Fibroblast of upper back skin (primary cell): ENCODE measurements around the gene KRTAP4-6.
"Not testable (repeated sequence)": the region's sequence is repeated elsewhere in the genome, so short reads cannot be mapped to it uniquely, and the experiment has no call there.

Source experiments
- DNase-seq: peaks from one replicate; pipeline ENCODE4 v3.0.0-alpha.2; 2013

Gene KRTAP4-6

GRCh38 chr17:41145261-41145660 lies 4.9 kb upstream of the KRTAP4-6 start:
- DNase-seq = no peak

- DNase-seq = no peak
Measured at GRCh38 chr17:41144846-41145245, 4.5 kb upstream of the KRTAP4-6 start.

DNA sequence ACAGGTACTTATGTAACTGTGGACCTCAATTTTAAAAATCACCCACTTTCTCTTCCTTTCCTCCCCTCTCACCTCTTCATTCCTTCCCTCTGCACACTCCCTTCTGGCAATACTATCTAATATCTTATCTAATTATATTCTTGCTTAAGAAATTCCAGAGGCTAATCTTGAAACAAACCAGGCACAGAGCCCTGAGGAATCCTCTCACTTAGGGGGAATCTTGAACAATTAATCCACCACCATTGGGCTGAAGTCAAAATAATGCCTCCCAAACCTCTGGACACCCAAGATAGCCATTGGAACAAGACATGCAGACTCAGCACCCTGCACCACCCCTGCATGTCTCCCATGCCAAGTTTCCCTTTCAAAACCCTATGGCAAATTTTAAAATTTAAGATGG lies 1.0 kb upstream of the KRTAP4-6 start:
- DNase-seq = no peak

GRCh38 chr17:41139865-41140264 lies 479 bp downstream of the KRTAP4-6 start:
- not testable (repeated sequence) for DNase-seq

DNA sequence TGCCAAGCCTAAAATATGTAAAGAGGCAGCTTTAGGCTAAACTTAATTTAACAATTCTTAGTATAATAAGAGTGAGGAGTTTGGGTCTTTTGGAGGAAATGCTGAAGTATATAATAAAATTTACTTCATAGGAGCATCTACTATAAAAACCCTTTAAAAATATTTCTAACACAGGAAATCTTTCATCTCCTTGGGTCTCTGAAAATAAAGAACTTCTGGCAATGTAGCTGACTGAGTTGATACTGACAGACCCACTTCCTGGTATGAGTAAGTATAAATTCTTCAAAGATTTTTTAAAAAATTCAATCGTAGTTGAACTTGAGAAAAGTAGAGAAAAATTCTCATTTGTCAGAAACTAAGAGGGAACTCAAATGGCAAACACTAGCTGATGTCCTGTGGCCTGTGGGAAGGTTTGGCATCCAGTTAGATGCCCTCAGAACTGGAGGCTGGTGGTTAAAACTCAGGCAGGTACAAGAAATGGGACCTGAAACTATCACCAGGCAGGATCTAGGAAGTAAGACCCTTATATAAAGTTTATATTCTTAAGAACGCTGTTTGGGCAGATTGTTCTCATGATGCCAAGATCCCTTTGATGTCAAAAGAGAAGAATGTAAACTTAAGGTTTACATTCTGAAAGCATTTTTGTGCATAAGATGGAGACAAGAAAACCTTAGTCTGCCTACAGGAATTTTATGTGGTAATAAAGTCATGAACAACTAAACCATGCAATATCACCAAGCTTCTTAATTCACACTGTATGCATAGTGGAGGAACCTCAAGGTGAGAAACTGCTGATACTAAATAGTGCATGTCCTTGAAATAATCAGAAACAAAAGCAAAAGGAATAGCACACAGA lies 6.2 kb downstream of the KRTAP4-6 start:
- DNase-seq = peak; percentile 30

DNA sequence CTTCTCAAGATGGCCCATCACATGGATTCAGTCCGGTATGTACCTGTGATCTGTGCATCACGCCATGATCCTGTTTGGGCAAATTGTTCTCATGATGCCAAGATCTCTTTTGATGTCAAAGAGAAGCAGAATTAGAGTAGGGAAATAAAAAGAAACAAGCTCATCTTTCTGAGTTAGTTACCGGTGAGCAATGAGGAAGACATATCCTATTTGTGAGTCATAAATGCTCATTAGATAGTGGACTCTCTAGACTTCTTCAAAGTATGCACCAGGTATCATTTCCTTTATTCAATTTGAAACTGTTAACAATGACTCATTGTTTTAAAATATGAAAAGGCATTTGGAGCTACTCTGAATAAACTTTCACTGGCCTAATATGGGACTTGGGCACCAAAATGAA lies 8.4 kb downstream of the KRTAP4-6 start:
- DNase-seq = peak; percentile 54

GRCh38 chr17:41127371-41127770 lies 13.0 kb downstream of the KRTAP4-6 start:
- DNase-seq = no peak

DNA sequence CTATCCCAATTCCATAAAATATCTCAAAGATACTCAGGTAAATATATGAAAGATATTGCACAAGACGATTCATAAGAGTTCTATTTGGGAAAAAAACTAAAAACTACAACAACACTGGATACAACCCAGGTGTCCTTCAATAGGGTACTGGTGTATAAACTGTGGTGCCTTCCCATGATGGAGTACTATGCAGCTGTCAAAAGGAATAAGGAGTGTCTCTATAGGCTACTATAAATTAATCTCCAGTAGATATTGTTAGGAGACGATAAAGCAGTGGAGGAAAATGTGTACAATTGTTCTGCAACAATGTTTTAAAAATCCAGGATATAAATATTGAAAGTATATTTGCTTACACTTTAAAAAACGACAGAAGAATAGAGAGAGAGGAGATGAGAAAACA lies 13.9 kb downstream of the KRTAP4-6 start:
- DNase-seq = no peak

- DNase-seq = no peak
Measured at GRCh38 chr17:41125064-41125463, 15.3 kb downstream of the KRTAP4-6 start.

DNA sequence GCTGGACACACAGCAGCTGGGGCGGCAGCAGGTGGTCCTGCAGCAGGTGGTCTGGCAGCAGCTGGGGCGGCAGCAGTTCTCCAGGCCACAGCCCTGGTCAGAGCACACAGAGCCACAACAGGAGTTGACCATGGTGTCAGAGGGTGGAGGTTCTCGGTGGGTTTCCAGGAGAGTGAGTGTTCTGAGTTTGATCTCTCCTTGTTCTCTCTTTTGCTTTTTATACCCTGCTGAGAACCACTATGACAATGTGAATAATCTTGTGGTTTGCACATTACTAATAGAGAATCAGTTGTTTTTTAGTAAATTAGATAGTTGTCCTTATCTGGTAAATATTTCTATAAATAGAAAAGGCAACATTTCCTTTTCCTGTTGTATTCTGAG lies 16.4 kb downstream of the KRTAP4-6 start, which contains the start of gene KRTAP4-12:
TSS of gene KRTAP4-12 (minus strand) at position 192 of the 381 bp plus-strand sequence. CDS start at position 132, 60 bp downstream.
- DNase-seq = not testable (repeated sequence)

DNA sequence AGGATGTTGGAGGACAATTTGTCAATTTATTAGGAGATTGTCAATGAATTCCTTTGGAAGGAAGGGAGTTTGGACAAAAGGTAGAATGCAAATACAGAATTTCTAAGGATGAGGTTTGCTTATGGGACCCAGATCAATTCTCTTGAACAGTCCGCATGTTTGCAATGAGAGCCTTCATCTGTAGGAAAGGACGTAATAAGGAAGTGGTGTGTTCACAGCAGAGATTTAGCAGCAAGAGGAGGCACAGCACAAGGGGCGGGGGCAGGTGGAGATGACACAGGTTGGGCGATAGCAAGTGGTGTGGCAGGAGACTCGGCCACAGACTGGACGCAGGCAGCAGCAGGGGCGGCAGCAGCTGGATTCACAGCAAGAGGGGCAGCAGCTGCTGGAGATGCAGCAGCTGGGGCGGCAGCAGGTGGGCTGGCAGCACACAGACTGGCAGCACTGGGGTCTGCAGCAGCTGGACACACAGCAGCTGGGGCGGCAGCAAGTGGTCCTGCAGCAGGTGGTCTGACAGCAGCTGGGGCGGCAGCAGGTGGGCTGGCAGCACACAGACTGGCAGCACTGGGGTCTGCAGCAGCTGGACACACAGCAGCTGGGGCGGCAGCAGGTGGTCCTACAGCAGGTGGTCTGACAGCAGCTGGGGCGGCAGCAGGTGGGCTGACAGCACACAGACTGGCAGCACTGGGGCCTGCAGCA lies 16.9 kb downstream of the KRTAP4-6 start:
- not testable (repeated sequence) for DNase-seq

GRCh38 chr17:41121742-41122141 lies 18.6 kb downstream of the KRTAP4-6 start:
- DNase-seq = no peak

DNA sequence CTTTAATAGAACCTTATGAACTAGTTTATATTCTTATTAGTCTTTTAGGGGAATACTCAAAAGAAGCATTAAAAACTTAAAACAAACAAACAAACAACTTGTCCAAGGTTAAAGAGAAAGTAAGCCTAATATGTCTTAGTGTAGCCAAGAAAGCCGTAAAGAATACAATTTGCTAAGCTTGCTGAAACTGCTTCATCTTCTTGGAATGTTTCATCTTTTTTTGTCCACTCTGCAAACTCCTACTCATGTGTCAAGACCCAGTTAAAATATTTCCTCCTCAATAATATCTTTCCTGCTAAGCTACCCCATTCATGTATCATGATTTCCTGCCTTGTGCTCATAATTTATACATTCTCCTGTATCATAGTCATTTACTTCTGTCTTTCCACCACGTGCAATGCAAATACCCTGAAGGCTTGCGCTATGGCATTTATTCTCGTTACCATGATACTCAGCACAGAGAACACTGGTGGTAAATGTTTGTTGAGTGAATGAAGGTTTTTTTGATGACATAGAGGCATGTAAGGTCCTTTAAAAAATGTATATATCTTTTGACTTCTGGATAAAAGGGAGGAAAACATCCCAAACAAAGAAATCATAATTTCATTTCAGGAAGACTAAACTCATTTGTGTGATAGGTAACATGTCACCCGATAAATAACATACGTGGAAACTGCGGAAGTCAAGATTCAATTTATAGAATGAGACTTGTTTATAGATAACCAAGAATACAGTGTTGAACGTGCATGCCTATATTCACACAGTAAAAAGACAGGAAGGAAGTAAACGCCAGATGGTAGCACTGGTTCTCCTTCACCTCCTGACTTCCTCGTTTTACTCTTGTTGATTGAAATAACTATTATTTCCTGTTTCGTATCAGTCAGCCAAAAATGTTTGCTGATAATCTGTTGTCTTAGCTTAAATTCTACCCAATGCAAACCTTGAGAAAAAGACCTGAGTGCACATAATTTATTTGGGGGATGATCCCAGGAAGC lies 20.4 kb downstream of the KRTAP4-6 start:
- DNase-seq = peak; percentile 54

- DNase-seq = peak; percentile 52
Measured at GRCh38 chr17:41118721-41119120, 21.6 kb downstream of the KRTAP4-6 start.

- DNase-seq = not testable (repeated sequence)
Measured at GRCh38 chr17:41117846-41118386, 22.4 kb downstream of the KRTAP4-6 start, which contains the start of gene KRTAP4-11. KRTAP4-11 (minus strand) TSS chr17:41118373; CDS start chr17:41118315, 58 bp downstream.

DNA sequence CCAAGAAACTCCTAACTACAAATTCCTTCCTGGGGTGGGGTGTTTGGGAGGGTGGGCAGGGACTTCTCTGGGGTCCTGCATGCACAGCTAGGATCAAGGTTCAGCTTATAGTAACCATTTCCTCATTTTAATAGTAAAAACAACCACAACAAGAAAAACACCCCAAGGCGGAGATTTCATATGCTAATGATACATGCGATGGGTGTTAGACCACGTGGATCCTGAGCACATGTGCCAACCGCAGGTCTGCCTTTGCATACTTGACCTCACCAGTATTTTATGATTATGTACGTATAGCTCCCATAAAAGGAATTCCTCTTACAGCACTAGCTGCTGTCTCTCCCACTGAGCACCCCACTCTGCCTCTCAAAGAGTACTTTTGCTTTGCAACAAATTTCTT lies 24.0 kb downstream of the KRTAP4-6 start:
- peak; percentile 59 for DNase-seq

GRCh38 chr17:41111151-41111885 lies 29.0 kb downstream of the KRTAP4-6 start:
- no peak for DNase-seq

GRCh38 chr17:41108728-41109386 lies 31.5 kb downstream of the KRTAP4-6 start:
- not testable (repeated sequence) for DNase-seq

GRCh38 chr17:41107941-41108450 lies 32.3 kb downstream of the KRTAP4-6 start:
- DNase-seq = no peak

DNA sequence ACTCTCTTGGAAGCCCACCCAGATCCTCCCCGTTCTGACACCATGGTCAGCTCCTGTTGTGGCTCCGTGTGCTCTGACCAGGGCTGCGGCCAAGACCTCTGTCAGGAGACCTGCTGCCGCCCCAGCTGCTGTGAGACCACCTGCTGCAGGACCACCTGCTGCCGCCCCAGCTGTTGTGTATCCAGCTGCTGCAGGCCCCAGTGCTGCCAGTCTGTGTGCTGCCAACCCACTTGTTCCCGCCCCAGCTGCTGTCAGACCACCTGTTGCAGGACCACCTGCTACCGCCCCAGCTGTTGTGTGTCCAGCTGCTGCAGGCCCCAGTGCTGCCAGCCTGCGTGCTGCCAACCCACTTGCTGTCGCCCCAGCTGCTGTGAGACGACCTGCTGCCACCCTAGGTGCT lies 35.0 kb downstream of the KRTAP4-6 start, which contains the start of gene KRTAP4-9:
TSS of gene KRTAP4-9 (plus strand) at position 43 of the 400 bp plus-strand sequence. CDS start at position 43, 0 bp downstream.
- DNase-seq = not testable (repeated sequence)
